ENCODE data around the gene KCTD21.
"Not testable (repeated sequence)": the region's sequence is repeated elsewhere in the genome, so short reads cannot be mapped to it uniquely, and the experiment has no call there.

The KCTD21 gene

GRCh38 chr11:78188286-78189173 is at the start of gene KCTD21, which contains the start of gene USP35:
TSS of gene KCTD21 (minus strand) at chr11:78188626. CDS start at chr11:78174554, 14,072 bp downstream.
TSS of gene USP35 (plus strand) at chr11:78188919. CDS start at chr11:78196246, 7,327 bp downstream.
- peak; percentile 99 for DNase-seq

- DNase-seq = no peak
These were observed 49.0 kb upstream of the KCTD21 start for GRCh38 chr11:78237293-78238046.

GRCh38 chr11:78234006-78234405 is 45.6 kb upstream of the KCTD21 start:
- DNase-seq = no peak

- DNase-seq = not testable (repeated sequence)
These were observed 44.6 kb upstream of the KCTD21 start for GRCh38 chr11:78233046-78233445.

- DNase-seq = peak; percentile 7
These were observed 43.6 kb upstream of the KCTD21 start for GRCh38 chr11:78231962-78232501.

- DNase-seq = peak; percentile 65
These were observed 41.9 kb upstream of the KCTD21 start for GRCh38 chr11:78230161-78230877.

- no peak for DNase-seq
These were observed 40.7 kb upstream of the KCTD21 start for GRCh38 chr11:78229106-78229505.

GRCh38 chr11:78228467-78228866 is 40.0 kb upstream of the KCTD21 start:
- peak; percentile 89 for DNase-seq

GRCh38 chr11:78227921-78228320 is 39.5 kb upstream of the KCTD21 start:
- no peak for DNase-seq

- DNase-seq = no peak
These were observed 38.6 kb upstream of the KCTD21 start for GRCh38 chr11:78226684-78227680.

- DNase-seq = no peak
These were observed 36.5 kb upstream of the KCTD21 start for GRCh38 chr11:78224906-78225420.

GRCh38 chr11:78224506-78224905 is 36.1 kb upstream of the KCTD21 start:
- no peak for DNase-seq

- no peak for DNase-seq
These were observed 35.0 kb upstream of the KCTD21 start for GRCh38 chr11:78223320-78223954.

GRCh38 chr11:78222726-78223125 is 34.3 kb upstream of the KCTD21 start:
- not testable (repeated sequence) for DNase-seq

- DNase-seq = peak; percentile 16
These were observed 33.2 kb upstream of the KCTD21 start for GRCh38 chr11:78221396-78222315.

GRCh38 chr11:78220218-78221157 is 32.1 kb upstream of the KCTD21 start:
- no peak for DNase-seq

GRCh38 chr11:78219493-78220217 is 31.2 kb upstream of the KCTD21 start:
- DNase-seq = no peak
